Activated CD8-positive, alpha-beta memory T cell treated with anti-CD3 and anti-CD28 coated beads, Interleukin-2, amount 50 U/mL, for 24 hours (primary cell): ENCODE results near the gene MAP3K1.

Experiments
- DNase-seq: peaks from one replicate; pipeline ENCODE4 v3.0.0-alpha.2; 2020; ENCODE audit errors: extremely low read depth

The MAP3K1 gene

GRCh38 chr5:56909294-56910209, 94.2 kb downstream of the MAP3K1 start, which contains the start of gene SETD9:
TSS of gene SETD9 (plus strand) at chr5:56909596. CDS start at chr5:56909646, 50 bp downstream.
- peak; percentile 80 for DNase-seq

GRCh38 chr5:56910210-56910965, 95.0 kb downstream of the MAP3K1 start:
- DNase-seq = no peak

GRCh38 chr5:56913766-56914165, 98.4 kb downstream of the MAP3K1 start:
- no peak for DNase-seq

GRCh38 chr5:56914678-56915077, 99.3 kb downstream of the MAP3K1 start:
- DNase-seq = no peak

- DNase-seq = no peak
Observed at GRCh38 chr5:56917534-56917933, 102.2 kb downstream of the MAP3K1 start.

- DNase-seq = no peak
Observed at GRCh38 chr5:56918054-56918453, 102.7 kb downstream of the MAP3K1 start.

GRCh38 chr5:56919942-56920662, 104.8 kb downstream of the MAP3K1 start:
- DNase-seq = no peak

- no peak for DNase-seq
Observed at GRCh38 chr5:56922922-56923321, 107.6 kb downstream of the MAP3K1 start.

- DNase-seq = no peak
Observed at GRCh38 chr5:56934325-56934724, 119.0 kb downstream of the MAP3K1 start.

- no peak for DNase-seq
Observed at GRCh38 chr5:56938858-56939257, 123.5 kb downstream of the MAP3K1 start.

GRCh38 chr5:56941981-56942380, 126.6 kb downstream of the MAP3K1 start:
- DNase-seq = no peak
